Natural killer cell (primary cell): ENCODE results near the gene LPO. TPM values are rescaled to one million over a fixed set of nuclear protein-coding genes. Genes with fewer than 3 reads are reported as not detected.

Experiments
- ATAC-seq, 3 donors: fragments of 150-1000 bp in 2 of 3; fragments of 200-7000 bp in 1 of 3; cut with Tn5 transposase; 1 replicate in 1 of 3; 2 replicates in 2 of 3; pipeline ENCODE4 v1.10.0; 2021; ENCODE audit warnings: mild to moderate bottlenecking in 2 of 3, moderate library complexity in 2 of 3
- DNase-seq, 2 donors: peaks; one replicate each; pipeline versions ENCODE4 v3.0.0 to v3.0.0-alpha.2; 2013 to 2021; ENCODE audit warnings: mixed read lengths in 1 of 2
- H3K27ac ChIP-seq: one replicate; pipeline ENCODE4 v1.5.1; 2013; ENCODE audit warnings: mild to moderate bottlenecking, low read length
- H3K27me3 ChIP-seq: one replicate; pipeline ENCODE4 v1.6.1; 2013; ENCODE audit warnings: low read length; ENCODE audit not compliant: control insufficient read depth, insufficient read depth
- H3K36me3 ChIP-seq: one replicate; pipeline ENCODE4 v1.6.1; 2013; ENCODE audit warnings: low read length; ENCODE audit not compliant: control insufficient read depth, insufficient read depth
- H3K4me1 ChIP-seq: one replicate; pipeline ENCODE4 v1.6.1; 2013; ENCODE audit warnings: low read length; ENCODE audit not compliant: control insufficient read depth, insufficient read depth
- H3K4me3 ChIP-seq: one replicate; pipeline ENCODE4 v1.5.1; 2013; ENCODE audit warnings: low read length
- H3K9me3 ChIP-seq: one replicate; pipeline ENCODE4 v1.6.1; 2013; ENCODE audit warnings: low read length; ENCODE audit not compliant: control insufficient read depth, insufficient read depth
- H3K27ac Mint-ChIP-seq, 2 donors: one replicate each; pipeline ENCODE4 v1.8.0; 2022; ENCODE audit warnings: mild to moderate bottlenecking in 2 of 2, mixed read lengths in 2 of 2, moderate library complexity in 1 of 2
- H3K27me3 Mint-ChIP-seq, 2 donors: one replicate each; pipeline ENCODE4 v1.8.0; 2022; ENCODE audit warnings: low read depth in 2 of 2, mixed read lengths in 2 of 2
- H3K36me3 Mint-ChIP-seq: one replicate; pipeline ENCODE4 v1.8.0; 2022; ENCODE audit warnings: mixed read lengths
- H3K4me1 Mint-ChIP-seq, 2 donors: one replicate each; pipeline ENCODE4 v1.8.0; 2022; ENCODE audit warnings: mixed read lengths in 2 of 2
- H3K4me3 Mint-ChIP-seq: one replicate; pipeline ENCODE4 v1.8.0; 2022; ENCODE audit warnings: mild to moderate bottlenecking, moderate library complexity, mixed read lengths
- H3K9me3 Mint-ChIP-seq, 2 donors: one replicate each; pipeline ENCODE4 v1.8.0; 2022; ENCODE audit warnings: mixed read lengths in 2 of 2
- WGBS: methylation state at CpG from one replicate; pipeline ENCODE4 v1.1.7; 2013; ENCODE audit warnings: missing lambda C conversion rate; ENCODE audit not compliant: insufficient coverage; 5-methylcytosine and 5-hydroxymethylcytosine counted together
- intact Hi-C: fragments of 100-400 bp; cut with micrococcal nuclease; formaldehyde crosslinking; loops from one replicate; pipeline ENCODE4 v1.14.2; 2022
- total RNA-seq, 4 donors: library from RNA; stranded (reverse); fragments of 120-200 nt in 1 of 4; gene quantifications; one replicate each; pipeline versions ENCODE4 v1.2.3 to v1.2.4, GENCODE V29; 2013 to 2022
- TF ChIP-seq, protein P1 (sequence below): fragments of 200-600 bp; IDR thresholded peaks from one replicate; pipeline ENCODE4 v1.8.0; 2022; ENCODE audit warnings: antibody characterized with exemption

LPO gene
- not detected for total RNA-seq
- 0.18 TPM for total RNA-seq (2013)

DNA sequence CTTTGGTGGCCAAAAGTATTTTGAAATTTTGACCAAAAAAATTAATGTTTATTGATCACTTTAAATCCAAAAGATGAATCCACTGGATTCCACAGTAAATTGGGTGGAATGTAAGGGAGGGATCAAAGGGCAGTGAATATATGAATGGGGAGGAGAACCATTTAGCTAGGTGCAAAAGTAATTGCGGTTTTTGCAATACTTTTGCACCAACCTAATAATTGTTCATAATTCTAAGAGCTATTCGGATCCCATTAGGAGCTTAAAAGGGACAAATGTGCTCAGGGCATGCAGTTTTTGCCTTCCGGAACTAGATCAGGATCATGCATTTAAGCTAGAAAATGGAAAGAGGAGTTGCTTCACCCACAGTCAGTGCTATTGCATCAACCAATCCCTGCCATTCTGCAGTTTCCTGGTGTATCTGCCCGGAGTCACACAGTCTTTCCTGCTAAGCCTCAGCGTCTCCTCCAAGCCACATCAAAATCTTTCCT lies at the start of gene LPO:
Gene LPO, plus strand, starts transcription at position 438 of the 488 bp plus-strand sequence. CDS start 4,396 bp downstream, outside the sequence.
- Mint-ChIP-seq H3K27ac (no peak within 1 kb of the TSS), H3K36me3 (no peaks in the 10 kb centered on the region), H3K27me3 (peaks cover 31 to 66% of the 10 kb centered on the region in 2 donors), H3K4me1 (no peaks in the 10 kb centered on the region), H3K9me3 (no peaks in the 10 kb centered on the region), H3K4me3 (no peak within 1 kb of the TSS)
- whole genome bisulfite sequencing, result 84% methylated on average over 5 of the region's 5 CpGs
- TF ChIP-seq, protein P1, sequence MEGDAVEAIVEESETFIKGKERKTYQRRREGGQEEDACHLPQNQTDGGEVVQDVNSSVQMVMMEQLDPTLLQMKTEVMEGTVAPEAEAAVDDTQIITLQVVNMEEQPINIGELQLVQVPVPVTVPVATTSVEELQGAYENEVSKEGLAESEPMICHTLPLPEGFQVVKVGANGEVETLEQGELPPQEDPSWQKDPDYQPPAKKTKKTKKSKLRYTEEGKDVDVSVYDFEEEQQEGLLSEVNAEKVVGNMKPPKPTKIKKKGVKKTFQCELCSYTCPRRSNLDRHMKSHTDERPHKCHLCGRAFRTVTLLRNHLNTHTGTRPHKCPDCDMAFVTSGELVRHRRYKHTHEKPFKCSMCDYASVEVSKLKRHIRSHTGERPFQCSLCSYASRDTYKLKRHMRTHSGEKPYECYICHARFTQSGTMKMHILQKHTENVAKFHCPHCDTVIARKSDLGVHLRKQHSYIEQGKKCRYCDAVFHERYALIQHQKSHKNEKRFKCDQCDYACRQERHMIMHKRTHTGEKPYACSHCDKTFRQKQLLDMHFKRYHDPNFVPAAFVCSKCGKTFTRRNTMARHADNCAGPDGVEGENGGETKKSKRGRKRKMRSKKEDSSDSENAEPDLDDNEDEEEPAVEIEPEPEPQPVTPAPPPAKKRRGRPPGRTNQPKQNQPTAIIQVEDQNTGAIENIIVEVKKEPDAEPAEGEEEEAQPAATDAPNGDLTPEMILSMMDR, result no peak
- DNase-seq (no peak), ATAC-seq (no peak)
- Histone ChIP-seq H3K36me3 (no peaks in the 10 kb centered on the region), H3K9me3 (no peaks in the 10 kb centered on the region), H3K4me1 (peaks cover 3% of the 10 kb centered on the region), H3K27me3 (peaks cover 2% of the 10 kb centered on the region), H3K27ac (no peak within 1 kb of the TSS), H3K4me3 (no peak within 1 kb of the TSS)
- intact Hi-C loops, result no loop called here

DNA sequence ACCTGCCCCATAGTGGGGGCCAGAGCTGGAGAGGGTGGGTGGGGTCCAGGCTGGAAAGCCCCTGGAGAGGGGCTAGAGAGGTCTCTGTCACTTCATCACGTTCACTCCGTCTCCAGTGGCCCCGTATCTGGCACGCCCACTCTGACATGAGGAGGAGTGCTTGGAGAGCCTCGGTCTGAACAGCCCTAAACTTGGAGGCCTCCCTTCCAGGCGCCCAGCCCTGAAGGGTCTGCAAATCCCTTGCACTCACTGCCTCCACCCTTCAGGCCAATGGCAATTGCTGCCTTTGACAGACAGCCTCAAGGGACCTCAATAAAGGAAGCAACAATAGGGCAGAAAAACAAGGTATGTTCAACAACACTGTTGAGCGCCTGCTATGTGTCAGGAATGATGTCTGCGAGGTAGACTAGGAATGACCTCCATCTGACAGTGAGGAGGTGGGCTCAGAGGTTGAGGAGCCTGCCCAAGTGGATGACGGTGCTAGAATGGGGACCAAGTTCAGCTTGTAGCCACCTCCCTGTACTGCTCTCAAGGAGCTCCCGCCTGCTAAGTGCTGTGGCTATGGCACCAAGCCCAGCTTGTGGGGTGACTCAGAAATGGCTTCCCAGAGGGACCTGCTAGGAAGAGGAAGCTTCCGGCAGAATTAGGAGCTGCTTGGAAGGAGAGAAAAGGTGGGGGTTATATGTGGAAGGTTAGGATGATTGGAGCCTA lies 48.8 kb upstream of the LPO start:
- peaks cover 8 to 21% of the 10 kb centered on the region in 2 donors for H3K27me3 Mint-ChIP-seq
- Histone ChIP-seq H3K4me3 (no peak overlapping the region), H3K9me3 (no peaks in the 10 kb centered on the region), H3K27ac (no peak overlapping the region), H3K4me1 (no peaks in the 10 kb centered on the region), H3K36me3 (no peaks in the 10 kb centered on the region), H3K27me3 (no peaks in the 10 kb centered on the region)
- H3K4me3 Mint-ChIP-seq, result no peak overlapping the region
- H3K9me3 Mint-ChIP-seq, result no peaks in the 10 kb centered on the region
- DNase-seq (no peak), ATAC-seq (no peak)
- no peak overlapping the region for H3K27ac Mint-ChIP-seq
- intact Hi-C loops, result no loop called here
- WGBS, result 63% methylated on average over 11 of the region's 11 CpGs
- TF ChIP-seq, protein P1, result no peak
- H3K4me1 Mint-ChIP-seq, result peaks cover 0 to 6% of the 10 kb centered on the region in 2 donors
- H3K36me3 Mint-ChIP-seq, result no peaks in the 10 kb centered on the region

DNA sequence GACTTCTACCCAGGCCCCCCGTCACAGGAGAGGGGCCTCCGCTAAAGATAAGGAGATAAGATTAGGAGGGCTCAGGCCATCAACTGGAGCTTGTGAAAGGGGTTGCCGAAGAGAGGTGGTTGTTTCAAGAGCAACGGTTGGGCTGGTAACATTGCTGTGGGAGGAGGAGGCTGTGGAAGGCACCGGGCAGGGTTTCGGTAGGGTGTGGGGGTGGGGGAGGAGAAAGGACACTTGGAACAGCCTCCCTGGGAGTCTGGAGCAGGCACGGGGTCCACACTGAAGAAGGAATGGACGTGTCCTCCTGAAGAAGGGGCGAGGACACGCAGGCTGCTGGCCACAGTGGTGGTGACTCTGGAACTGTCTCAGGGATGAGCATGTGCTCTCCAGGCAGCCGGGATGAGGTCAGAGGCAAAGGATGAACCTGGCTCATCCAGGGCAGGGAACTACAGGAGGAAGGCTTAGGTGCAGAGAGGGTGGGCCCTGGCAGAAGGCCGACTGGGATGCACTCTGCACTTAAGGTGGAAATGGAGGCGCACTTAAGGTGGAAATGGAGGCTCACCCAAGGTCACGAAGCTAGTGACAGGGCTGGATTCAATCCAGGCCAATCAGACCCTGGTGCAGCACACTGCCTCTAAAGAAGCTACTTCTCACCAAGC lies 47.0 kb upstream of the LPO start:
- Mint-ChIP-seq H3K36me3 (no peaks in the 10 kb centered on the region), H3K27ac (no peak overlapping the region), H3K9me3 (no peaks in the 10 kb centered on the region), H3K4me1 (no peaks in the 10 kb centered on the region), H3K27me3 (peaks cover 8 to 21% of the 10 kb centered on the region in 2 donors), H3K4me3 (no peak overlapping the region)
- no peaks in the 10 kb centered on the region for H3K36me3 ChIP-seq
- H3K4me1 ChIP-seq, result no peaks in the 10 kb centered on the region
- no peak overlapping the region for H3K4me3 ChIP-seq
- no peaks in the 10 kb centered on the region for H3K9me3 ChIP-seq
- ATAC-seq (no peak), DNase-seq (no peak)
- no peak overlapping the region for H3K27ac ChIP-seq
- WGBS, result 76% methylated on average over 14 of the region's 14 CpGs
- intact Hi-C loops, result no loop called here
- H3K27me3 ChIP-seq, result no peaks in the 10 kb centered on the region
- TF ChIP-seq, protein P1, result no peak
